Keratinocyte (primary cell): Measurements from ENCODE around the gene IL17A. TPM values are rescaled to one million over a fixed set of nuclear protein-coding genes. Genes with fewer than 3 reads are reported as not detected.

Experiments
- DNase-seq: peaks from one replicate; pipeline ENCODE4 v3.0.0-alpha.2; 2011; ENCODE audit warnings: low read depth, missing footprints, low spot score
- FAIRE-seq: peaks from 2 replicates; lab custom pipeline; 2011; peaks lifted over from hg19 to GRCh38; lab: Jason Lieb, UNC
- H2AFZ ChIP-seq: 2 replicates; pipeline ENCODE4 v1.6.0; 2012; ENCODE audit warnings: low read length, control low read depth, inconsistent platforms; ENCODE audit not compliant: control insufficient read depth
- H3K27ac ChIP-seq: 2 replicates; pipeline ENCODE4 v1.5.1; 2011; ENCODE audit warnings: low read length; ENCODE audit not compliant: control insufficient read depth, insufficient read depth
- H3K27me3 ChIP-seq: 3 replicates; pipeline ENCODE4 v1.6.0; 2011; ENCODE audit warnings: low read length; ENCODE audit not compliant: control insufficient read depth, insufficient read depth; ENCODE audit errors: extremely low read depth
- H3K36me3 ChIP-seq, 2 experiments: 2 replicates in 1 of 2; 3 replicates in 1 of 2; pipeline ENCODE4 v1.5.1; 2011; ENCODE audit warnings: low read length in 2 of 2, mild to moderate bottlenecking in 1 of 2; ENCODE audit not compliant: control insufficient read depth in 2 of 2, insufficient read depth in 2 of 2; ENCODE audit errors: extremely low read depth in 1 of 2
- H3K4me1 ChIP-seq: 3 replicates; pipeline ENCODE4 v1.5.1; 2011; ENCODE audit warnings: low read length; ENCODE audit not compliant: control insufficient read depth, insufficient read depth; ENCODE audit errors: extremely low read depth
- H3K4me2 ChIP-seq: 3 replicates; pipeline ENCODE4 v1.6.0; 2011; ENCODE audit warnings: low read depth, low read length; ENCODE audit not compliant: control insufficient read depth, insufficient read depth; ENCODE audit errors: extremely low read depth
- H3K4me3 ChIP-seq, 3 experiments: fragments of 200-600 bp in 1 of 3; sonication (generic) in 1 of 3; 2 replicates in 2 of 3; 3 replicates in 1 of 3; pipeline ENCODE4 v1.5.1; 2011 to 2016; ENCODE audit warnings: low read length in 3 of 3, mild to moderate bottlenecking in 3 of 3, control low read depth in 2 of 3, inconsistent platforms in 1 of 3, low read depth in 1 of 3, mixed read lengths in 1 of 3, mixed run types in 1 of 3, moderate library complexity in 1 of 3; ENCODE audit not compliant: control insufficient read depth in 2 of 3, insufficient read depth in 2 of 3; ENCODE audit errors: extremely low read depth in 1 of 3
- H3K79me2 ChIP-seq: 2 replicates; pipeline ENCODE4 v1.6.0; 2012; ENCODE audit warnings: low read length; ENCODE audit not compliant: control insufficient read depth, insufficient read depth
- H3K9ac ChIP-seq: 3 replicates; pipeline ENCODE4 v1.6.0; 2011; ENCODE audit warnings: low read length; ENCODE audit not compliant: control insufficient read depth, insufficient read depth; ENCODE audit errors: extremely low read depth
- H3K9me1 ChIP-seq: 3 replicates; pipeline ENCODE4 v1.6.0; 2011; ENCODE audit warnings: low read length; ENCODE audit not compliant: control insufficient read depth, insufficient read depth; ENCODE audit errors: extremely low read depth
- H3K9me3 ChIP-seq: 2 replicates; pipeline ENCODE4 v1.5.1; 2012; ENCODE audit warnings: low read depth, low read length; ENCODE audit not compliant: control insufficient read depth
- H4K20me1 ChIP-seq: 3 replicates; pipeline ENCODE4 v1.6.0; 2011; ENCODE audit warnings: low read length; ENCODE audit not compliant: control insufficient read depth, insufficient read depth; ENCODE audit errors: extremely low read depth
- CTCF ChIP-seq, 3 experiments: IDR thresholded peaks in 1 of 3; conservative IDR thresholded peaks in 1 of 3; optimal IDR thresholded peaks in 1 of 3; 2 replicates in 2 of 3; 3 replicates in 1 of 3; pipeline versions ENCODE3 to v1.5.1; 2011; ENCODE audit warnings: low read length in 3 of 3, mild to moderate bottlenecking in 3 of 3, moderate library complexity in 2 of 3, control low read depth in 1 of 3, inconsistent platforms in 1 of 3; ENCODE audit not compliant: insufficient read depth in 2 of 3; ENCODE audit errors: extremely low read depth in 1 of 3
- EZH2 ChIP-seq: IDR thresholded peaks from one replicate; pipeline ENCODE4 v1.6.1; 2012; ENCODE audit warnings: inconsistent platforms, mild to moderate bottlenecking, low read length, moderate library complexity
- dilution Hi-C: fragments of 300-500 bp; cut with MboI; formaldehyde crosslinking; loops from one replicate; pipeline ENCODE4 v1.7.0; 2020; ENCODE audit warnings: low sequenced_read_pairs; ENCODE audit not compliant: extremely low pct_ligation_motif_present
- polyA plus RNA-seq, 5 experiments: library from polyadenylated mRNA; depleted of rRNA in 3 of 5; stranded (reverse) in 3 of 5; stranded (forward) in 1 of 5; unstranded in 1 of 5; fragments of >200 nt; gene quantifications; 1 replicate in 1 of 5; 2 replicates in 3 of 5; 3 replicates in 1 of 5; pipeline versions ENCODE4 v1.2.1 to v1.2.3, GENCODE V29; 2011 to 2012; ENCODE audit warnings: missing spikeins in 2 of 5, low read depth in 1 of 5, low replicate concordance in 1 of 5

Gene IL17A
- polyA plus RNA-seq, 1 donor (not counting 4 experiments of a cell fraction or from before 2014, with no cell fraction given), result not detected

GRCh38 chr6:52189974-52190373 is 3.8 kb downstream of the IL17A start:
- TF ChIP-seq EZH2 (no peak), CTCF (optimal IDR thresholded peaks at IDR 0.05 in 1 of 3, IDR thresholded peaks at IDR 0.05 in 1 of 3, conservative IDR thresholded peaks at IDR 0.05 in 1 of 3; ENCODE audit: extremely low read depth in 1 of 3, insufficient read depth in 2 of 3, low read length in 3 of 3) (no peak)
- no peaks in the 10 kb centered on the region for H3K27me3 ChIP-seq
- H3K27ac ChIP-seq, result no peak overlapping the region
- dilution Hi-C loops, result no loop called here
- H3K4me2 ChIP-seq, result no peak overlapping the region
- no peak overlapping the region for H2AFZ ChIP-seq
- no peak overlapping the region for H3K4me3 ChIP-seq
- no peaks in the 10 kb centered on the region for H4K20me1 ChIP-seq
- no peaks in the 10 kb centered on the region for H3K36me3 ChIP-seq
- no peaks in the 10 kb centered on the region for H3K79me2 ChIP-seq
- H3K9me3 ChIP-seq, result no peaks in the 10 kb centered on the region
- no peaks in the 10 kb centered on the region for H3K9me1 ChIP-seq
- FAIRE-seq, result no peak
- no peak overlapping the region for H3K9ac ChIP-seq
- H3K4me1 ChIP-seq, result no peaks in the 10 kb centered on the region
- DNase-seq, result no peak

GRCh38 chr6:52190409-52190808 is 4.2 kb downstream of the IL17A start:
- FAIRE-seq (no peak), DNase-seq (no peak)
- no peaks in the 10 kb centered on the region for H3K79me2 ChIP-seq
- H3K9me3 ChIP-seq, result no peaks in the 10 kb centered on the region
- H3K9ac ChIP-seq, result no peak overlapping the region
- H3K27ac ChIP-seq, result no peak overlapping the region
- no peak overlapping the region for H3K4me2 ChIP-seq
- dilution Hi-C loops, result no loop called here
- TF ChIP-seq CTCF (optimal IDR thresholded peaks at IDR 0.05 in 1 of 3, IDR thresholded peaks at IDR 0.05 in 1 of 3, conservative IDR thresholded peaks at IDR 0.05 in 1 of 3; ENCODE audit: extremely low read depth in 1 of 3, insufficient read depth in 2 of 3, low read length in 3 of 3), result no peak
- no peaks in the 10 kb centered on the region for H4K20me1 ChIP-seq
- H3K4me1 ChIP-seq, result no peaks in the 10 kb centered on the region
- no peak overlapping the region for H3K4me3 ChIP-seq
- no peaks in the 10 kb centered on the region for H3K9me1 ChIP-seq
- H2AFZ ChIP-seq, result no peak overlapping the region
- no peaks in the 10 kb centered on the region for H3K27me3 ChIP-seq
- H3K36me3 ChIP-seq, result no peaks in the 10 kb centered on the region
